Fibroblast of mammary gland (primary cell): Measurements from ENCODE around the gene ZNF710.
"Not testable (repeated sequence)": the region's sequence is repeated elsewhere in the genome, so short reads cannot be mapped to it uniquely, and the experiment has no call there.

Experiments
- DNase-seq: peaks from one replicate; pipeline ENCODE4 v3.0.0-alpha.2; 2010; ENCODE audit warnings: low read depth
- H3K4me3 ChIP-seq: 2 replicates; pipeline ENCODE4 v1.5.1; 2011; ENCODE audit warnings: low read depth, mild to moderate bottlenecking, low read length, moderate library complexity; ENCODE audit not compliant: control insufficient read depth
- CTCF ChIP-seq: conservative IDR thresholded peaks from 2 replicates; pipeline ENCODE4 v1.5.1; 2011; ENCODE audit warnings: low read depth, low read length, inconsistent platforms; ENCODE audit not compliant: control insufficient read depth, insufficient read depth

Gene ZNF710

GRCh38 chr15:90065682-90066049 lies 64.5 kb downstream of the ZNF710 start:
- TF ChIP-seq CTCF: no peak
- no peak for DNase-seq
- H3K4me3 ChIP-seq: no peak overlapping the region

GRCh38 chr15:90067181-90067952 lies 66.2 kb downstream of the ZNF710 start:
- H3K4me3 ChIP-seq: no peak overlapping the region
- DNase-seq: no peak
- TF ChIP-seq CTCF: no peak

GRCh38 chr15:90067953-90068606 lies 67.0 kb downstream of the ZNF710 start:
- TF ChIP-seq CTCF: no peak
- no peak overlapping the region for H3K4me3 ChIP-seq
- no peak for DNase-seq

- H3K4me3 ChIP-seq, DNase-seq: not testable (repeated sequence)
Measured at GRCh38 chr15:90070623-90071022, 69.5 kb downstream of the ZNF710 start.

GRCh38 chr15:90071220-90071807 lies 70.2 kb downstream of the ZNF710 start:
- H3K4me3 ChIP-seq: no peak overlapping the region
- DNase-seq: peak; percentile 83
- peak; percentile 84 for TF ChIP-seq CTCF

- DNase-seq: no peak
- no peak for TF ChIP-seq CTCF
- H3K4me3 ChIP-seq: no peak overlapping the region
Measured at GRCh38 chr15:90072978-90073640, 72.0 kb downstream of the ZNF710 start.

- H3K4me3 ChIP-seq: no peak overlapping the region
- DNase-seq: no peak
- TF ChIP-seq CTCF: no peak
Measured at GRCh38 chr15:90074023-90074422, 72.9 kb downstream of the ZNF710 start.
